B cell (primary cell): ENCODE measurements around the gene GRIP2. TPM values are rescaled to one million over a fixed set of nuclear protein-coding genes. Genes with fewer than 3 reads are reported as not detected.

ENCODE experiments used
- ATAC-seq: fragments of 200-7000 bp; cut with Tn5 transposase; one replicate; pipeline ENCODE4 v1.10.0; 2021; ENCODE audit warnings: low read depth, mild to moderate bottlenecking, moderate number of reproducible peaks, moderate library complexity
- CTCF ChIA-PET: fragments of 350-600 bp; sonication (Branson Sonifier 250); formaldehyde crosslinking; loops from one replicate; lab custom pipeline; 2021; ENCODE audit warnings: antibody characterized with exemption, inconsistent platforms; lab: Charles Lee
- POLR2A ChIA-PET: fragments of 350-600 bp; sonication (Branson Sonifier 250); formaldehyde crosslinking; loops from one replicate; lab custom pipeline; 2021; ENCODE audit warnings: antibody characterized with exemption; lab: Charles Lee
- DNase-seq: peaks from one replicate; pipeline ENCODE4 v3.0.0; 2013
- H2AFZ ChIP-seq: 2 replicates; pipeline ENCODE4 v1.6.1; 2012; ENCODE audit warnings: mild to moderate bottlenecking, low read depth, low read length; ENCODE audit not compliant: insufficient read depth, poor library complexity, severe bottlenecking
- H3K27ac ChIP-seq, 2 donors: 1 replicate in 1 of 2; 2 replicates in 1 of 2; pipeline ENCODE4 v1.5.1; 2012 to 2013; ENCODE audit warnings: low read length in 2 of 2, mild to moderate bottlenecking in 2 of 2, moderate library complexity in 1 of 2
- H3K27me3 ChIP-seq, 4 experiments: fragments of 200-600 bp in 1 of 4; sonication (generic) in 1 of 4; replicated peaks in 1 of 4; 1 replicate in 2 of 4; 2 replicates in 2 of 4; pipeline versions ENCODE4 v1.6.1 to v1.7.0; 2013 to 2016; ENCODE audit warnings: low read length in 3 of 4, mild to moderate bottlenecking in 2 of 4, mixed read lengths in 1 of 4, moderate library complexity in 1 of 4; ENCODE audit not compliant: insufficient read depth in 4 of 4, control insufficient read depth in 3 of 4; ENCODE audit errors: control extremely low read depth in 1 of 4
- H3K36me3 ChIP-seq, 2 experiments: replicated peaks in 1 of 2; 1 replicate in 1 of 2; 2 replicates in 1 of 2; pipeline versions ENCODE4 v1.6.1 to v1.7.1; 2013; ENCODE audit warnings: low read length in 1 of 2; ENCODE audit not compliant: insufficient read depth in 2 of 2, control insufficient read depth in 1 of 2; ENCODE audit errors: control extremely low read depth in 1 of 2, extremely low read depth in 1 of 2
- H3K4me1 ChIP-seq, 2 donors: fragments of 200-600 bp in 1 of 2; sonication (generic) in 1 of 2; 1 replicate in 1 of 2; 2 replicates in 1 of 2; pipeline versions ENCODE4 v1.5.1 to v1.6.1; 2013 to 2017; ENCODE audit warnings: low read length in 2 of 2; ENCODE audit not compliant: control insufficient read depth in 2 of 2, insufficient read depth in 2 of 2
- H3K4me2 ChIP-seq: replicated peaks from 2 replicates; pipeline ENCODE3; 2012; ENCODE audit warnings: mild to moderate bottlenecking, low read depth, low read length; ENCODE audit not compliant: poor library complexity, severe bottlenecking
- H3K4me3 ChIP-seq, 5 experiments: fragments of 200-600 bp in 1 of 5; sonication (generic) in 1 of 5; 1 replicate in 3 of 5; 2 replicates in 2 of 5; pipeline versions ENCODE4 v1.5.1 to v1.7.0; 2011 to 2016; ENCODE audit warnings: low read length in 4 of 5, mild to moderate bottlenecking in 4 of 5, low read depth in 2 of 5, control low read depth in 1 of 5, moderate library complexity in 1 of 5; ENCODE audit not compliant: insufficient read depth in 1 of 5; ENCODE audit errors: control extremely low read depth in 1 of 5, extremely low read depth in 1 of 5
- H3K79me2 ChIP-seq: fragments of 200-600 bp; sonication (generic); one replicate; pipeline ENCODE4 v1.6.0; 2016; ENCODE audit warnings: low read length; ENCODE audit not compliant: control insufficient read depth, insufficient read depth
- H3K9ac ChIP-seq: fragments of 200-600 bp; sonication (generic); 2 replicates; pipeline ENCODE4 v1.6.1; 2017; ENCODE audit warnings: mild to moderate bottlenecking, low read length, moderate library complexity
- H3K9me3 ChIP-seq, 3 donors: one replicate each; pipeline versions ENCODE4 v1.6.1 to v1.7.1; 2013; ENCODE audit warnings: low read length in 2 of 3; ENCODE audit not compliant: control insufficient read depth in 2 of 3, insufficient read depth in 1 of 3; ENCODE audit errors: control extremely low read depth in 1 of 3
- H4K20me1 ChIP-seq: 2 replicates; pipeline ENCODE4 v1.6.0; 2012; ENCODE audit warnings: mild to moderate bottlenecking, low read length; ENCODE audit not compliant: insufficient read depth, control insufficient read depth, poor library complexity, severe bottlenecking
- H3K27ac Mint-ChIP-seq: one replicate; pipeline ENCODE4 v1.8.0; 2021; ENCODE audit warnings: mixed read lengths
- H3K27me3 Mint-ChIP-seq: one replicate; pipeline ENCODE4 v1.8.0; 2021; ENCODE audit warnings: mixed read lengths
- H3K4me1 Mint-ChIP-seq: one replicate; pipeline ENCODE4 v1.8.0; 2021; ENCODE audit warnings: mixed read lengths
- H3K4me3 Mint-ChIP-seq: one replicate; pipeline ENCODE4 v1.8.0; 2021; ENCODE audit warnings: mixed read lengths
- H3K9me3 Mint-ChIP-seq: one replicate; pipeline ENCODE4 v1.8.0; 2022; ENCODE audit warnings: mixed read lengths; ENCODE audit not compliant: insufficient read depth
- CTCF ChIP-seq: fragments of 200-600 bp; IDR thresholded peaks from one replicate; pipeline ENCODE4 v1.8.0; 2022; ENCODE audit warnings: antibody characterized with exemption, mild to moderate bottlenecking
- EZH2 ChIP-seq: IDR thresholded peaks from 2 replicates; pipeline ENCODE4 v1.6.1; 2012; ENCODE audit warnings: borderline replicate concordance, low read depth, mild to moderate bottlenecking, moderate library complexity, low read length; ENCODE audit not compliant: insufficient read depth, poor library complexity, severe bottlenecking
- whole genome bisulfite sequencing: methylation state at CpG from one replicate; pipeline ENCODE4 v1.1.5; 2013; ENCODE audit warnings: missing lambda C conversion rate; ENCODE audit not compliant: insufficient coverage; 5-methylcytosine and 5-hydroxymethylcytosine counted together
- intact Hi-C: fragments of 100-400 bp; cut with micrococcal nuclease; formaldehyde crosslinking; loops from one replicate; pipeline ENCODE4 v1.10.0; 2022
- polyA plus RNA-seq: library from polyadenylated mRNA; depleted of rRNA; stranded (reverse); fragments of >200 nt; gene quantifications from 2 replicates; pipeline ENCODE4 v1.2.3, GENCODE V29; 2012
- total RNA-seq, 2 donors: library from RNA; stranded (reverse); fragments of 120-200 nt in 1 of 2; gene quantifications; 1 replicate in 1 of 2; 2 replicates in 1 of 2; pipeline versions ENCODE4 v1.2.3 to v1.2.4, GENCODE V29; 2013 to 2022

Gene GRIP2
- total and polyA plus RNA-seq, 2 donors (not counting 1 experiment from before 2014, with no cell fraction given) = not detected

DNA sequence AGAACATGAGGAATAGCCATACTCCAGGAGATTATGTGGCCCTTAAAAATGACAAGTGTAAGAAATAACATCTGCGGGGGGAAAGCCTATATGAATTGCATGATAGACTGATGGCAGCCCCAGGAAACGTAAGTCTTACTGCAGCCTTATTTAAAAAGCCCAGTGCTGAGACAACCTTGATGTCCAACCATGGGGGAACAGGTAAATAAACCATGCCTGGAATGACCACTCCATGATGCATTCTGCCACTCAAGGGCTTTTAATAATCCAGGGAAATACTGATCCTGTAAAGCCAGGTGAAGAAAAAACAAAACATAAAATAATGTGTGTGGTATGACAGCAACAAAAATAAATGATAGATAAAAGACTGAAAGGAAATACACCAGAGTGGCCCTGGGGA is 46.5 kb upstream of the GRIP2 start:
- WGBS = 76% methylated on average over 2 of the region's 2 CpGs
- H3K27ac ChIP-seq = no peak overlapping the region
- H3K79me2 ChIP-seq = no peaks in the 10 kb centered on the region
- ATAC-seq = no peak
- no peaks in the 10 kb centered on the region for H3K9me3 ChIP-seq
- Mint-ChIP-seq H3K27me3 (peaks cover 53% of the 10 kb centered on the region), H3K4me3 (no peak overlapping the region), H3K9me3 (no peaks in the 10 kb centered on the region), H3K4me1 (no peaks in the 10 kb centered on the region), H3K27ac (no peak overlapping the region)
- no peak for DNase-seq
- POLR2A ChIA-PET = no interaction called here
- CTCF ChIA-PET = no interaction called here
- no peak overlapping the region for H3K4me2 ChIP-seq
- H3K4me1 ChIP-seq = no peaks in the 10 kb centered on the region
- no peak overlapping the region for H3K4me3 ChIP-seq
- H3K27me3 ChIP-seq = peaks cover 0 to 4% (median 0%) of the 10 kb centered on the region in 4 experiments
- no peaks in the 10 kb centered on the region for H4K20me1 ChIP-seq
- intact Hi-C loops = no loop called here
- TF ChIP-seq EZH2 (no peak), CTCF (no peak)
- no peak overlapping the region for H3K9ac ChIP-seq
- no peaks in the 10 kb centered on the region for H3K36me3 ChIP-seq
- no peak overlapping the region for H2AFZ ChIP-seq

DNA sequence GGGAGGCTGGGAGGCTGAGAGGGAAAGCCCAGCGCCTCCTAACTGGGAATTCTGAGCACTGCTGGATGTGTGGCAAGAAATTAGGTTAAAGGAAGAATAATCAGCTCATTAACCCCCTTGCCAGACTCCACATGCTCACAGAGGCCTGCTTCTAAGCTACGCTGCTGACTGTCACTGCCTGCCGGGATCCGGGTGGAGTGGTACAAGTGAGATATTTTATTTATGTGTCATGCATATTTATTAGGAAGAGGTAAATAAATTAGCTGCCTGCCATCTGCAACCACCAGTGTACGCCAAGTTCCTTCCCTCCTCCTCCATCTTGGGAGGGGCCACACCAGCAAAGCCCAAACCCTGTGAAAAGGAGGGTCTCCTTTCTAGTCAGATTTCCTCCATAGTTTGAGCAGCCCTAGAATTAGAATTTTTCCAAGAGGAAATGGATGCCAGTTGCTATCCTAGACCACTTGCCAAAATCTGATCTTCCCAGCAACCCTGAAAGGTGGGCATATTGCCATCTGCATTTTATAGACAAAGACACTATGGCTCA is 43.5 kb upstream of the GRIP2 start:
- no peak for ATAC-seq
- H3K27ac Mint-ChIP-seq = no peak overlapping the region

More for the DNA sequence above, 43.5 kb upstream of the GRIP2 start:
- intact Hi-C loops = no loop called here
- Histone ChIP-seq H3K4me1 (no peaks in the 10 kb centered on the region), H3K4me3 (no peak overlapping the region), H4K20me1 (no peaks in the 10 kb centered on the region), H3K79me2 (no peaks in the 10 kb centered on the region), H3K36me3 (no peaks in the 10 kb centered on the region), H3K9me3 (peaks cover 0 to 2% (median 0%) of the 10 kb centered on the region in 3 donors), H3K27ac (no peak overlapping the region), H3K4me2 (no peak overlapping the region), H3K27me3 (peaks cover 0 to 2% (median 0%) of the 10 kb centered on the region in 4 experiments), H3K9ac (no peak overlapping the region), H2AFZ (no peak overlapping the region)
- H3K9me3 Mint-ChIP-seq = no peaks in the 10 kb centered on the region
- H3K4me3 Mint-ChIP-seq = no peak overlapping the region
- ChIA-PET CTCF (no interaction called here), POLR2A (no interaction called here)
- H3K4me1 Mint-ChIP-seq = no peaks in the 10 kb centered on the region
- H3K27me3 Mint-ChIP-seq = peaks cover 34% of the 10 kb centered on the region
- DNase-seq = no peak
- no CpG with 5 or more reads among the region's 5 CpGs for WGBS
- no peak for TF ChIP-seq EZH2
- TF ChIP-seq CTCF = no peak
